Measurements from ENCODE around the gene IFNW1. TPM values are rescaled to one million over a fixed set of nuclear protein-coding genes. Genes with fewer than 3 reads are reported as not detected.

Gene IFNW1
- total and polyA plus RNA-seq, 2 donors (not counting 3 experiments of a cell fraction or from before 2014, with no cell fraction given) = not detected

- BruUV-seq (replicated peaks) = no TSS peak
- CTCF ChIA-PET = interaction anchor here (1.2 to 1.9 kb wide), 3 partner anchors 10 to 129 kb away, joined by 3 to 5 read pairs (median 4); no protein-coding TSS in a partner anchor
- Histone ChIP-seq H2AFZ (ENCODE audit: low read depth, low read length) (no peak overlapping the region), H3K27me3 (ENCODE audit: control insufficient read depth in 2 of 2, insufficient read depth in 2 of 2, low read length in 2 of 2) (no peaks in the 10 kb centered on the region), H3K9me3 (replicated peaks; ENCODE audit: control insufficient read depth, insufficient read depth, low read length) (no peaks in the 10 kb centered on the region), H3K4me3 (replicated peaks in 1 of 3; ENCODE audit: insufficient read depth in 1 of 3, low read depth in 1 of 3, low read length in 3 of 3) (no peak overlapping the region), H3K9me1 (replicated peaks; ENCODE audit: control insufficient read depth, extremely low read depth, insufficient read depth, low read length) (no peaks in the 10 kb centered on the region), H3K36me3 (ENCODE audit: control insufficient read depth in 2 of 2, extremely low read depth in 1 of 2, insufficient read depth in 2 of 2, low read length in 2 of 2) (no peaks in the 10 kb centered on the region), H3K4me2 (ENCODE audit: insufficient read depth, low read length) (no peak overlapping the region), H3K9ac (replicated peaks; ENCODE audit: extremely low read depth, insufficient read depth, low read length) (no peak overlapping the region), H3K27ac (ENCODE audit: insufficient read depth, low read depth, low read length) (no peak overlapping the region), H3K4me1 (ENCODE audit: control insufficient read depth, extremely low read depth, insufficient read depth, low read length) (no peaks in the 10 kb centered on the region), H3K79me2 (ENCODE audit: control insufficient read depth, insufficient read depth, low read length) (no peaks in the 10 kb centered on the region), H4K20me1 (replicated peaks; ENCODE audit: control insufficient read depth, extremely low read depth, insufficient read depth, low read length) (no peaks in the 10 kb centered on the region)
- dilution Hi-C loops (cut with MboI; ENCODE audit: extremely low pct_ligation_motif_present, low sequenced_read_pairs) (no loop called here), intact Hi-C loops (cut with micrococcal nuclease) (loop anchor here (5.0 kb wide), 1 partner anchor 147 kb away; no protein-coding TSS in a partner anchor)
- POLR2A ChIA-PET = no interaction called here
- no peak for FAIRE-seq
- TF ChIP-seq CTCF (IDR thresholded peaks at IDR 0.05; ENCODE audit: extremely low read depth in 1 of 2, insufficient read depth in 1 of 2, low read depth in 1 of 2, low read length in 2 of 2) (no peak), MYC (IDR thresholded peaks at IDR 0.05; ENCODE audit: low read depth, low read length) (no peak), JUN (IDR thresholded peaks at IDR 0.05; ENCODE audit: borderline replicate concordance, insufficient read depth, insufficient read length, low read depth) (no peak), POLR2AphosphoS5 (IDR thresholded peaks at IDR 0.05; ENCODE audit: insufficient read depth, low read depth, low read length) (no peak), POLR2A (IDR thresholded peaks at IDR 0.05; ENCODE audit: low read depth, low read length) (no peak), GATA2 (IDR thresholded peaks at IDR 0.05; ENCODE audit: insufficient read depth, insufficient read length, low read depth, low read length) (no peak), FOS (IDR thresholded peaks at IDR 0.05; ENCODE audit: borderline replicate concordance, insufficient read depth, low read length) (no peak), EZH2 (IDR thresholded peaks at IDR 0.05; ENCODE audit: borderline replicate concordance, low read depth, low read length, severe bottlenecking) (no peak), MAX (IDR thresholded peaks at IDR 0.05; ENCODE audit: insufficient read depth, insufficient read length) (no peak)
- no peak for DNase-seq (ENCODE audit: low read depth, low spot score)
Measured at GRCh38 chr9:21104787-21105186, 36.8 kb downstream of the IFNW1 start.
